Activated gamma-delta T cell treated with Interleukin-2 at 50 U/mL for 16 hours (primary cell): ENCODE results near the gene CGN.
A peak's percentile ranks its signal among the peaks of the same experiment; 100 is the strongest.

Source experiments
- DNase-seq: peaks from one replicate; pipeline ENCODE4 v3.0.0-alpha.2; 2020

CGN gene

GRCh38 chr1:151526735-151527525 is 15.7 kb downstream of the CGN start:
- no peak for DNase-seq

GRCh38 chr1:151529211-151529702 is 18.1 kb downstream of the CGN start:
- no peak for DNase-seq

GRCh38 chr1:151529781-151530180 is 18.6 kb downstream of the CGN start:
- no peak for DNase-seq

- DNase-seq: no peak
Observed at GRCh38 chr1:151530461-151530860, 19.3 kb downstream of the CGN start.

- no peak for DNase-seq
Observed at GRCh38 chr1:151533870-151534269, 22.7 kb downstream of the CGN start.

- DNase-seq: peak; percentile 73
Observed at GRCh38 chr1:151534662-151535278, 23.6 kb downstream of the CGN start.

- DNase-seq: no peak
Observed at GRCh38 chr1:151535326-151536271, 24.4 kb downstream of the CGN start.

GRCh38 chr1:151536499-151536898 is 25.3 kb downstream of the CGN start:
- no peak for DNase-seq

- DNase-seq: no peak
Observed at GRCh38 chr1:151537112-151537511, 25.9 kb downstream of the CGN start.

GRCh38 chr1:151539321-151540020 is 28.3 kb downstream of the CGN start:
- peak; percentile 14 for DNase-seq

- DNase-seq: peak; percentile 92
Observed at GRCh38 chr1:151540021-151540981, 29.1 kb downstream of the CGN start, which contains the start of gene TUFT1. TUFT1 (plus strand) TSS chr1:151540309; CDS start chr1:151540367, 58 bp downstream.

GRCh38 chr1:151540982-151541377 is 29.8 kb downstream of the CGN start:
- DNase-seq: no peak

GRCh38 chr1:151541752-151542151 is 30.6 kb downstream of the CGN start:
- DNase-seq: no peak

GRCh38 chr1:151542710-151543129 is 31.5 kb downstream of the CGN start:
- no peak for DNase-seq

- DNase-seq: no peak
Observed at GRCh38 chr1:151545542-151545941, 34.4 kb downstream of the CGN start.

- no peak for DNase-seq
Observed at GRCh38 chr1:151546011-151546925, 35.1 kb downstream of the CGN start.

- DNase-seq: no peak
Observed at GRCh38 chr1:151547119-151547899, 36.1 kb downstream of the CGN start.

GRCh38 chr1:151547900-151548230 is 36.7 kb downstream of the CGN start:
- DNase-seq: no peak

- DNase-seq: no peak
Observed at GRCh38 chr1:151549199-151549598, 38.0 kb downstream of the CGN start.
